Esophagus mucosa (tissue), 1 donor: ENCODE results near the gene KLHL34. TPM values are rescaled to one million over a fixed set of nuclear protein-coding genes. Genes with fewer than 3 reads are reported as not detected.

ENCODE experiments used
- ATAC-seq: fragments of 200-7000 bp; cut with Tn5 transposase; one replicate; pipeline ENCODE4 v1.9.1; 2020
- total RNA-seq: library from RNA; stranded (reverse); gene quantifications from one replicate; pipeline ENCODE4 v1.2.4, GENCODE V29; 2023
- donor health status: DM: yes; HTN: yes; CAD: no.

The KLHL34 gene
- total RNA-seq, 1 donor from 2014 or later: 0.08 TPM

GRCh38 chrX:21645886-21646285, 12.2 kb downstream of the KLHL34 start:
- ATAC-seq: no peak

DNA sequence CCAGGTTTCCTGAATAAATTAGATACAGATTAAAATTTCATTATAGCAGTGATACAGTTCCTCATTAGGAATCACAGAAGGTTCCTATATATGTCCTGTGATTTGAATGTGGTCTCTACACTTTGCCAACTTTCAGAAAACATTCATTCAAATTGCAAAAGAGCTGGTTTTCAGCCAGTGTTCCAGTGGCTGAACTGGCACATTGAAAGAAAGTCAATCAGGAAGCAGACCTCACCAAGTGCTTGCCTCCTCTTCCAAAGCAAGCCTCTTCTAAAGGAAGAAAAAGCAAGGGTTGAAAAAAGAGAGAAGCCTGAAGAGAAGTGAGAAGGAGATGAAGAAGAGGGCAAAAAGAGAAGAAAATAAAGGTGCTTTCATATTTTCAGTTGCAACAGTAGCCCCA, 12.7 kb downstream of the KLHL34 start:
- no peak for ATAC-seq

- no peak for ATAC-seq
These were observed 18.4 kb downstream of the KLHL34 start for GRCh38 chrX:21639775-21640174.

- ATAC-seq: no peak
These were observed 19.8 kb downstream of the KLHL34 start for GRCh38 chrX:21638311-21638710.

DNA sequence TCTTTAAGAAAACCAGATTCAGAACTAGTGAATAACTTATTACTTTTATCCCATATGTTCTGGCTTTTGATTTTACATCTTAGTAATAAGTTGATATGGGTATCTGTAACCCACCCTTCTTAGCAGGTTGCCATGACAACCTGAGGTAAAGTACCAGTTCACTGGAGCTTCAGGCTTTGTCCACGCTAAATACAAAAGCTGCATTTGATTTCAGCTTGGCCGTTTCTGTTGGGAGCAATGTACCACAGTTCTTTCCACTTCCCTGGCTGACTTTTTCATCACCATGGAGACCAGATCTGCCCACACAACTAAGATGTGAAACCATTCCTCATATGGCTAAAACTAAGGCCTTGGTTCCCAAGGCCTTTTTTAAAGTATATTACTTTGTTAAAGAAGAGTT, 26.1 kb downstream of the KLHL34 start:
- ATAC-seq: no peak

DNA sequence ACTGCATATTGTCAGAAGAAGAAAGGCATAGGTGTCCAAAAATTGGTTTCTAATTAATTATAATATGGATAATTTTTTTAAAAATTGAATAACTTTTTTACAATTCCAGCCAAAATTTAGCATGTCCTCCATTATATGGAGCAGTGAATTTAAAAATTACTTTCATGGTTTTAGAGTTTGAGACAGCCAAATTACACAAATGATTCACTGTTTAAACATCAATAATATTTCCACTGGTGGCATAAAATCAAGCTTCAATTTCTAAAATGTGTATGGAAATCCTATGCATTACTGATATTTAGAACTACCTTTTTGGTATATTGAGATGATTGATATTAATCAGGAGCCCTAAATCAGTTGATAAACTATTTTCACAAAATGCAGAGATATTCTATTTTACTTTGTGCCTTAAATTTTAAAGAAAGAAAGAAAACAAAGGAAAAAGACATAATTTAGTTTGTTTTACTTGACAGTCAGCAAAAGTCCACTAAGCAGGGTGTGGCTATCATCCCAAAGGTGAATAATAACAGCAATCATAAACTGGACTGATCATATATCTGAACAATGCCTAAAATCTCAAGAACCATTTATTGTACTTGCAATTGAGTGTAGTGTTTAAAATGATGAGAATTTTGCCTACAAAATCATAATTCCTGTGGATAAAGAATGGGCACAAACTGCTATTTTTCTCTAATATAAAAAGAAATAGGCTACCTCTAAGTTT, 34.2 kb downstream of the KLHL34 start:
- ATAC-seq: no peak

DNA sequence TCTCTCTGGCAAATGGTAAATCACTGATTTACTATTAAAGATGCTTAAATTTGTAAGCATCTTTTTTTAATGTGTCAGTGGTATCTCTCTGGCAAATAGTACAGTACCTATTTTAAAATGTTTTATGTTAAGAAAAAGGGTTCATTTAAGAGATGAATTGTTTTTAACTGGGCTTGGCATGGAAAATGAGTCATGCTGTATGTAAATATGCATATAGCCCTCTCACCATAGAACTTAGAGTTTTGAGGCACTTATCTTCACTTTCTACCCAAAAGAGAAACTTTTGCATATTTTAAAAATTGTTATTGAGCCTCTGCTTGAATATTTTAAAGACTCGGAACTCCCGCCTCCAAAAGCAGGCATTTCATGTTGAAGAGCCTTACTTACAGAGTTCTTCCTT, 37.9 kb downstream of the KLHL34 start:
- no peak for ATAC-seq

DNA sequence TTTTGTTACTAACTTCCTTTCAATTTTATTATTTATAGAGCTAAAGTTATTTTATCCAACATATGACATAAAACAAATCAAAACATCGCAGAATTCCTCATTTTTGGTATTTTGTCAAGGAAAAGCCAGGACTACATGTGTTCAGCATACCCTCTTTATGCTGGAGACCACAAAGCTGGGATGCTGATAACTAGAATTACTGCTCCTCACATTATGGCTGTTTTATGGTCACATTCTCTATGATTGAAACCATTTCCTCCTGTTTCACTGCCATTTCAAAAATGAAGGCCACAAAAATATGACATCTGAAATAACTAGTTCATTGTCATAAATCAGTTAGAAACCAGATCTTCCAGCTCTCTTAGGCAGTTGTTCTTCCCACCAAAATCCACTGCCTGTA, 41.7 kb downstream of the KLHL34 start:
- no peak for ATAC-seq

- ATAC-seq: no peak
These were observed 46.0 kb downstream of the KLHL34 start for GRCh38 chrX:21612154-21612553.

- ATAC-seq: no peak
These were observed 48.0 kb downstream of the KLHL34 start for GRCh38 chrX:21610168-21610567.

DNA sequence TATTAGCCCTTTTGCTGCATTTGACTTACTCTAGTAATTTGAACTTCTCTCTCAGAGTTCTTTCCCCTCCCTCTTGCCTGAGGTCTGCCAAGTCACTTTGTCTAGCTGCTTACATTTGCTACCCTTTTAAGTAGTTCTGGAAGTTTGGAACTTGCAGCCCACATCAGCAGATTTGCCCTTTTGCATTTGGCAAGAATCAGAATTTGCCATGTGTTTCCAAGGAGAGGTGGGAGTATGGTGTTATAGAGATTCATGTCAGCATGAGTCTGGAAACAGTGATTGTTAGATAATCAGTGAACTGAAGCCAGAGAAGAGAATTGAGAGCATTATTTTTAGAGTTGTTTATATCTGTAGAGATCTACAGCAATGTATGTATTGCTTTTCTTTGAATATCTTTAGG, 52.1 kb downstream of the KLHL34 start:
- ATAC-seq: no peak

Other genes starting within 250 kb of the KLHL34 start
- not detected for gene SMPX, start 99.8 kb upstream of the KLHL34 start, total RNA-seq
- gene MBTPS2, start 181.3 kb upstream of the KLHL34 start, total RNA-seq: 7.9 TPM
- 0.56 TPM for gene YY2, start 197.7 kb upstream of the KLHL34 start, total RNA-seq